H1 (cell line): Measurements from ENCODE around the gene PHEX. TPM values are rescaled to one million over a fixed set of nuclear protein-coding genes. Genes with fewer than 3 reads are reported as not detected.

Experiments used
- CHD7 ChIP-seq: fragments of 300-600 bp; sonication (generic); IDR thresholded peaks from 2 replicates; pipeline ENCODE4 v1.7.1; 2012; ENCODE audit warnings: low read length, moderate library complexity, mild to moderate bottlenecking, inconsistent platforms; ENCODE audit not compliant: insufficient replicate concordance
- GTF2F1 ChIP-seq: IDR thresholded peaks from 2 replicates; pipeline ENCODE4 v1.6.1; 2012; ENCODE audit warnings: low read depth, low read length, improper control_type of control experiment, borderline replicate concordance
- RAD21 ChIP-seq, 2 experiments: IDR thresholded peaks in 1 of 2; conservative IDR thresholded peaks in 1 of 2; 2 replicates each; pipeline ENCODE4 v1.6.1; 2011; ENCODE audit warnings: low read depth in 2 of 2, low read length in 2 of 2, improper control_type of control experiment in 1 of 2, inconsistent platforms in 1 of 2, mild to moderate bottlenecking in 1 of 2, moderate library complexity in 1 of 2
- RFX5 ChIP-seq: IDR thresholded peaks from 2 replicates; pipeline ENCODE4 v1.6.1; 2011; ENCODE audit warnings: low read depth, low read length, improper control_type of control experiment, borderline replicate concordance
- SUZ12 ChIP-seq: fragments of 200-600 bp; sonication (generic); IDR thresholded peaks from 2 replicates; pipeline ENCODE4 v1.6.1; 2012; ENCODE audit warnings: mild to moderate bottlenecking, inconsistent platforms, low read length, moderate library complexity, mixed read lengths
- YY1 ChIP-seq: IDR thresholded peaks from 2 replicates; pipeline ENCODE4 v1.6.1; 2011; ENCODE audit warnings: low read depth, mild to moderate bottlenecking, low read length
- polyA plus RNA-seq, 7 experiments: library from polyadenylated mRNA; depleted of rRNA in 3 of 7; stranded (reverse) in 5 of 7; unstranded in 2 of 7; fragments of >200 nt in 5 of 7; fragments of 200-250 nt in 2 of 7; gene quantifications; 1 replicate in 5 of 7; 2 replicates in 1 of 7; 4 replicates in 1 of 7; pipeline versions ENCODE4 v1.2.1 to v1.2.3, GENCODE V29; 2011 to 2013; ENCODE audit warnings: missing spikeins in 2 of 7, mixed read lengths in 2 of 7
- total RNA-seq: library from RNA; stranded (reverse); fragmentation: NEBNext Ultra II Directional; extraction: Animal tissue kit (Norgen Biotek cat#: 25700); gene quantifications from 2 replicates; pipeline ENCODE4 v1.2.1, GENCODE V29; 2021
- TF ChIP-seq, protein P1 (sequence below), 3 experiments: IDR thresholded peaks; 1 replicate in 2 of 3; 2 replicates in 1 of 3; pipeline versions ENCODE4 v1.5.1 to v1.6.1; 2011; ENCODE audit warnings: low read length in 3 of 3, mild to moderate bottlenecking in 3 of 3, inconsistent platforms in 2 of 3, low read depth in 1 of 3, moderate library complexity in 1 of 3; ENCODE audit not compliant: insufficient read depth in 1 of 3; ENCODE audit errors: control extremely low read depth in 1 of 3

The PHEX gene
- total and polyA plus RNA-seq, 2 of the 8 experiments (the other 6 are each of a cell fraction or from before 2014, with no cell fraction given): 0.03 to 0.11 TPM

- TF ChIP-seq CHD7 (no peak), SUZ12 (no peak), RAD21 (IDR thresholded peaks at IDR 0.05 in 1 of 2, conservative IDR thresholded peaks at IDR 0.05 in 1 of 2; ENCODE audit: low read depth in 2 of 2, low read length in 2 of 2) (peak; percentile 61 to 76), YY1 (0 out of 2 replicates have a peak, but pooled peaks have one; percentile 6), RFX5 (no peak), GTF2F1 (no peak)
- TF ChIP-seq, protein P1, sequence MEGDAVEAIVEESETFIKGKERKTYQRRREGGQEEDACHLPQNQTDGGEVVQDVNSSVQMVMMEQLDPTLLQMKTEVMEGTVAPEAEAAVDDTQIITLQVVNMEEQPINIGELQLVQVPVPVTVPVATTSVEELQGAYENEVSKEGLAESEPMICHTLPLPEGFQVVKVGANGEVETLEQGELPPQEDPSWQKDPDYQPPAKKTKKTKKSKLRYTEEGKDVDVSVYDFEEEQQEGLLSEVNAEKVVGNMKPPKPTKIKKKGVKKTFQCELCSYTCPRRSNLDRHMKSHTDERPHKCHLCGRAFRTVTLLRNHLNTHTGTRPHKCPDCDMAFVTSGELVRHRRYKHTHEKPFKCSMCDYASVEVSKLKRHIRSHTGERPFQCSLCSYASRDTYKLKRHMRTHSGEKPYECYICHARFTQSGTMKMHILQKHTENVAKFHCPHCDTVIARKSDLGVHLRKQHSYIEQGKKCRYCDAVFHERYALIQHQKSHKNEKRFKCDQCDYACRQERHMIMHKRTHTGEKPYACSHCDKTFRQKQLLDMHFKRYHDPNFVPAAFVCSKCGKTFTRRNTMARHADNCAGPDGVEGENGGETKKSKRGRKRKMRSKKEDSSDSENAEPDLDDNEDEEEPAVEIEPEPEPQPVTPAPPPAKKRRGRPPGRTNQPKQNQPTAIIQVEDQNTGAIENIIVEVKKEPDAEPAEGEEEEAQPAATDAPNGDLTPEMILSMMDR (IDR thresholded peaks at IDR 0.05; ENCODE audit: control extremely low read depth in 1 of 3, insufficient read depth in 1 of 3, low read depth in 1 of 3, low read length in 3 of 3): peak; percentile 56 to 66 (median 59)
Measured at GRCh38 chrX:22192419-22193060, 160.4 kb downstream of the PHEX start (continued).
